Mucosa of gallbladder (tissue), 1 donor: Measurements from ENCODE around the gene TAOK1. TPM values are rescaled to one million over a fixed set of nuclear protein-coding genes. Genes with fewer than 3 reads are reported as not detected.
"Not testable (repeated sequence)": the region's sequence is repeated elsewhere in the genome, so short reads cannot be mapped to it uniquely, and the experiment has no call there.

Experiments used
- DNase-seq: peaks from one replicate; pipeline ENCODE4 v3.0.0-alpha.2; 2020; ENCODE audit warnings: low spot score
- total RNA-seq: library from RNA; stranded (reverse); gene quantifications from one replicate; pipeline ENCODE4 v1.2.1, GENCODE V29; 2021
- donor health status: DM: no; HTN: no; CAD: no.

Gene TAOK1
- total RNA-seq, 1 donor from 2014 or later: 62.5 TPM

DNA sequence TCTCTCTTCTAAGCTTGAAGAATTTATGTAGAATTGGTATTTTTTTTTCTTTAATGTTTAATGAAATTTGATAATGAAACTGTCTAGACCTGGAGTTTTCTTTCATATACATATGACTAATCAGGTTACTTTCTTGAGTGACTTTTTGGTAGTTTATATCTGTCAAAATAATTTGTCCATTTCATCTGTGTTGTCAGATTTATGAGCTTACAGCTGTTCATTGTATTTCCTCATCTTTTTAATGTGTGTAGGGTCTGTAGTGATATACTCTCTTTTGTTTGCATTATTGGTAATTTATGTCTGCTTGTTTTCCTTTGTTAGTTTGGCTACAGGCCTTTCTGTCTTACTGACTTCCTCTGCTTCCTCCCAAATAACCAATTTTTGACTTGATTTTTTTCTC lies 55.7 kb downstream of the TAOK1 start:
- DNase-seq: no peak

DNA sequence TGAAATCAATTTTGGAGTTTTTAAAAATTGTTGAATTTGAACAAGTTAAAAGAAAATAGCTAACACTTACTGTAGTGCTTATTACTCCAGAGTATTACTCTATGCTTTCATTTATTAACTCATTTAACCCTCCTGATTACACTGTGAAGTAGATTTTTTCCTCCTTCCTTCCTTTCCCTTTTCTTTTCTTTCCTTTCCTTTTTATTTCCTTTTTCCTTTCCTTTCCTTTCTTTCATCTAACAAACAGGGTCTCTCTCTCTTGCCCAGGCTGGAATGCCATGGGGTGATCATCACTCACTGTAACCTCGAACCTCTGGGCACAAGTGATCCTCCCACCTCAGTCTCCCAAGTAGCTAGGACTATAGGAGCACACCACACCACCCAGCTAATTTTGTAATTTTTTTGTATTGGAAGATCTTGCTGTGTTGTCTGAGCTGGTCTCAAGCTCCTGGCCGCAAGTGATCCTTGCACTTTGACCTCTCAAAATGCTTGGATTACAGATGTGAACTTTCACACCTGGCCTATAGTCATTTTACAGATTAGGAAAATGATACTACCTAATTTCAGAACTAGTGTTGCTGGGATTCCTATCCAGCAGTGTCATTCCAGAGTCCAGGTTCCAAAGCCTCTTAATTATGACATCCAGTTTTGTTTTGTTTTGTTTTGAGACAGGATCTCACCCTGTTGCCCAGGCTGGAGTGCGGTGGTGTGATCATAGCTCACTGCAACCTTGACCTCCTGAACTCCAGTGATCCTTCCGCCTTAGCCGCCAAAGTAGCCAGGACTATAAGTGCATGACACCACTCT lies 59.9 kb downstream of the TAOK1 start:
- no peak for DNase-seq

DNA sequence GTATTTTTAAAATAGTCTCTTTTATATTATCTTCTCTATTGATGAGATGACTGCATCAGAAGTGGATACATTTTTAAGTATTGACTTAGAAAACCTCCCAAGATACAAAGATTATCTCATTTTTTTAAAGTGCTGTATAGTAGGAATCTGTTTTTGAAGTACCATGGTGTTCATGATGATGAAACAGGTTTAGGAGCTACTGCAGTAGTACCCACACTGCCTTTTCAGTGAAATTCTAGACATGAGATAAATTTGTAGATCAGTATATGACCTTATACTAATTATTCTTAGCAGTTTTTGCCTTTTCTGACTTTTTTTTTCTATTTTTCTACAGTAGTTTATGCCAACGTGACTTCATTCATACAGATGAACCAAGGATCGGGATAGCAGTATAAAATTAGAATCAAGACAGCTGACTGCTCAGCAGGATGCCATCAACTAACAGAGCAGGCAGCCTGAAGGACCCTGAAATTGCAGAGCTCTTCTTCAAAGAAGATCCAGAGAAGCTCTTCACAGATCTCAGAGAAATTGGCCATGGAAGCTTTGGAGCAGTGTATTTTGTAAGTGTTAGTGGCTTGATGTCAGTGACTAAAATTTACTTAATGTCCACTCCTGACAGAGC lies 61.1 kb downstream of the TAOK1 start:
- no peak for DNase-seq

DNA sequence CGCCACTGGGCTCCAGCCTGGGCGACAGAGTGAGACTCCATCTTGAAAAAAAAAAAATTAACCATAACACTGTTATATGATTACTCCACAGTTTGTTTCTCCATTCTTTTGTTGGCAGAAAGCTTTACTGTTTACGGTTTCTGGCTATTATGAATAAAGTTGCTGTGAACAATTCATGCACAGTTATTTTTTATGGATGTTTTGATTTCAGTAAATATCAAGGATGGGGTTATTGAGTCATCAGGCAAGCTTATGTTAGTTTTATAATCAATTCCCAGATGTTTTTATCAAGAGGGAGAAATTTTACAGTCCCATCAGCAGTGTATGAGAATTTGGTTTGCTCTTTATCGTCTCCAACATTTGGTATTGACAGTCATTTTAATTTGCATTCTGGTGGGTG lies 67.9 kb downstream of the TAOK1 start:
- DNase-seq: no peak

GRCh38 chr17:29461483-29462206 lies 71.5 kb downstream of the TAOK1 start:
- DNase-seq: no peak

DNA sequence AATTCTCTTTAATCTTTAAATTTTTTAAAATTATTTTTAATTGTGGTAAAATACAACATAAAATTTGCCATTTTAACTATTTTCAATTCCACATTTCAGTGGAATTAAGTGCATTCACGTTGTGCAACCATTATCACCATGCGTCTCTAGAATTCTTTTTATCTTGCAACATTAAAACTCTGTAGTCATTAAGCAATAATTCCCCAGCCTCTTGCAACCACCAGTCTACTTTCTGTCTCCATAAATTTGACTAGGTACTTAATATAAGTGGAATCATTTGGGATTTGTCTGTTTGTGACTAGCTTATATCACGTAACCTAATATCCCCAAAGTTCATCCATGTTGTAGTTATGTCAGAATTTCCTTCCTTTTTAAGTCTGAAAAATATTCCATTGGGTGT lies 79.1 kb downstream of the TAOK1 start:
- DNase-seq: no peak

DNA sequence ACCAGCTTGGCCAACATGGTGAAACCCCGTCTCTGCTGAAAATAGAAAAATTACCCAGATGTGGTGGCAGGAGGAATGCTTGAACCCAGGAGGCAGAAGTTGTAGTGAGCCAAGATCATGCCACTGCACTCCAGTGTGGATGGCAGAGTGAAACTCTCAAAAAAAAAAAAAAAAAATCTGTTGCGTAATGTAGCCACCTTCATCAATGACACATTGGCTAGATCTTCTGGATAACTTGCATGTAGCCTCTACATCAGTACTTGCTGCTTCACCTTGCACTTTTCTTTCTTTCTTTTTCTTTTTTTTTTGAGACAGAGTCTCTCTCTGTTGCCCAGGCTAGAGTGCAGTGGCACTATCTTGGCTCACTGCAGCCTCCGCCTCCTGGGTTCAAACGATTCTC lies 83.3 kb downstream of the TAOK1 start:
- DNase-seq: not testable (repeated sequence)

- no peak for DNase-seq
Measured at GRCh38 chr17:29474297-29474696, 84.1 kb downstream of the TAOK1 start.

DNA sequence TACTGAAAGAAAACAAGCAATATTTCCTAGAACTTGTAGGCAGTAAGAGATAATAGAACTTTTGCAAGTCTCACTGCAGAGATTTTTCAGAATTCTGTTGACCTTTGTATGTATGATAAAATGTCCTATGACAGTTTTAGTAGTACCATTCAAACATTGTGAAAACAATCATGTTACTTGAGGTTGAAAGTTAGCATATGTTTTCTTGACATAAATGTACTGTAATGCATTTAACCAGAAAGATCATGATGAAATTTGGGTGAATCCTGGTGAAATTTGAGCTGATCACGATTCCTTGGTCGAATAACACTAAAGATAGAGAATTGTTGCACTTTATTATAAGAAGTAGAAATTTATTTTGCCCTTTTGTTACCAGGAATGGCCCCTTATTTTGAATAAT lies 85.7 kb downstream of the TAOK1 start:
- no peak for DNase-seq

GRCh38 chr17:29480249-29480928 lies 90.2 kb downstream of the TAOK1 start:
- DNase-seq: not testable (repeated sequence)

- no peak for DNase-seq
Measured at GRCh38 chr17:29483503-29483902, 93.3 kb downstream of the TAOK1 start.

GRCh38 chr17:29495011-29495410 lies 104.8 kb downstream of the TAOK1 start:
- DNase-seq: no peak

DNA sequence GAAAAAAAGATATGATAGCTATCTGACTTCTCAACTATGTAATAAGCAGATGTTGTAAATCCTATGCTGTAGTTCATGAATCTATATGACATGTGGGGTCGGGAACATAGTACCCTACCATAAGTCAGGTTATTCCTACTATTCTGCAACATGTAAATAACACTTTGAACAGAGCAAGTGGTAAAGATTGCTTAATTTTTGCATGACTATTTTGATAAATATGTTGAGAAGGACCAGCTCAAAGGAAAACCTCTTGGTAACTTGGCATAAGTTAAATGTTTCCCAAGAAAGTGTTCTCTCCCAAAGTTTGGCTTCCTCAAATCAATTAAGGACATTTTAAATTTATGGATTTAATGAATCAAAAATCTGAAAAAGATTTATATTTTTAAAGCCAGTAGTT lies 114.5 kb downstream of the TAOK1 start:
- no peak for DNase-seq

DNA sequence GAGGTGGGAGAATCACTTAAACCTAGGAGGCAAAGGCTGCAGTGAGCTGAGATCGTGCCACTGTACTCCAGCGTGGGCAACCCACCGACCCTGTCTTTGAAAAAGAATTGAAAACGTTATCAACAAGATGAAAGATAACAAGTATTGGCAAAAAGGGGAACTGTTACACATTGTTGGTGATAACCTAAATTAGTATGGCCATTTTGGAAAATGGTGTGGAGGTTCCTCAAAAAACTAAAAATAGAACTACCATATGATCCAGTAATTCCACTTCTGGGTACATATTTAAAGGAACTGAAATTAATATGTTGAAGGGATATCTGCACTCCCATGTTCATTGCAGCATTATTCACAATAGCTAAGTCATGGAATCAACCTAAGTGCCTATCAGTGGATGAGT lies 115.7 kb downstream of the TAOK1 start:
- no peak for DNase-seq

DNA sequence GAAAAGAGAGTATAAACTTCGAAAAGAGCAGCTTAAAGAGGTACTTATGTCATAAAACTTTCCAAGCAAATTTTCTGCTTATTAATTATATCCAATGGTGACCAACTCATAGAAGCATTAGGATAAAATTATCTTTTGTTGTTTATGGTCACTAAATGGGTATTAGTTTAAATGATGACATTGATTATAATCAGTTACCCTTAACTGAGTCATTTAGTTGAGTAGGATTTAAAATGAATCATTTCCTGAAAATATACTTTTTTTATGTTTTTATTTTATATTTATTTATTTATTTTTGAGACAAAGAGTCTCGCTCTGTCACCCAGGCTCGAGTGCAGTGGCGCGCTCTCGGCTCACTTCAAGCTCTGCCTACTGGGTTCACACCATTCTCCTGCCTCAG lies 120.8 kb downstream of the TAOK1 start:
- DNase-seq: no peak

DNA sequence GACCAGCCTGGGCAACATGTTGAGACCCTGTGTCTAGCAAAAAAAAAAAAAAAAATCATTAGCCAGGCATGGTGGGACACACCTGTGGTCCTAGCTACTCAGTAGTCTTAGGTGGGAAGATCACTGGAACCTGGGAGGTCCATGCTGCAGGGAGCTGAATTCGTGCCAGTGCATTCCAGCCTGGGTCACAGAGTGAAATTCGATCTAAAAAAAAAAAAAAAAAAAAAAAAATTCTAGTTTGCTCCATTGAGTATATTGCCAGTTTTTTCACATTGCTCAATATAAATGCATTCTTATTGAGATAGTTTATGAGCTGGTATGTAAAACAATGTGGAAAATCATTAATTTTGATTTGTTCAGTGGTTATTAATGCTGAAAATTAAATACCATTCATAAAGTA lies 124.6 kb downstream of the TAOK1 start:
- DNase-seq: no peak

DNA sequence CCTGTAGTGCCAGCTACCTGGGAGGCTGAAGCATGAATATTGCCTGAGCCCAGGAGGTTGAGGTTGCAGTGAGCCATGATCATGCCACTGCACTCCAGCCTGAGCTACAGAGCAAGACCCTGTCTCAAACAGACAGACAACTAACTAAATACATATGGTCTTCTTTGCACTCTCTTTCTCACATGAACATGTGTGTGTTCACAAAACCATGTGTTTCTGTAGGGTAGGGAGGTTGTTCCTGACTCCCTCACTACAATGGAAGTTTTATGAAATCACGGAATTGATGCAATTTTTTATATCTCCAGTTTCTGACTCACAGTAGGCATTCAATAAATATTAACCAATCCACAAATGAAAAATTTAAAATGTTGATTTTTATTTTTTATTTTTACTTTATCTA lies 128.2 kb downstream of the TAOK1 start:
- DNase-seq: no peak

DNA sequence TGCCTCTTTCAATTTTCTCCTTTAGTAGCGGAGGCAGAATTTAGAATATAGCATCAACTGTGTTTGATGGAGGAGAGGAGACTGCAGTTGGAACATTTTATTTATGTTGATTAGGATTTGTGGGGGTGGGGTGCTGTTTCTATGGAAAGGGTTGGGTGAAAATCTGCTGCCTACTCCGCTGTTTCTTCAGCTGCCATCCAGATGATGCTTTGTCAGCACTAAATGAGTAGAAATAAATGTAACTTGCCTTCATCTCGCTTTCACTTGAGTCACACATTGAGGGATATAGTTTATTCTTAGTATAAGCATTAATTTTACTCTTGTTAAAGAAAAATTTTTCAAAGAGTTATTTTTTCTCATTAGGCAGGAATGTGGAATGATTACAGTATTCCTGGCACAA lies 134.5 kb downstream of the TAOK1 start:
- DNase-seq: no peak

DNA sequence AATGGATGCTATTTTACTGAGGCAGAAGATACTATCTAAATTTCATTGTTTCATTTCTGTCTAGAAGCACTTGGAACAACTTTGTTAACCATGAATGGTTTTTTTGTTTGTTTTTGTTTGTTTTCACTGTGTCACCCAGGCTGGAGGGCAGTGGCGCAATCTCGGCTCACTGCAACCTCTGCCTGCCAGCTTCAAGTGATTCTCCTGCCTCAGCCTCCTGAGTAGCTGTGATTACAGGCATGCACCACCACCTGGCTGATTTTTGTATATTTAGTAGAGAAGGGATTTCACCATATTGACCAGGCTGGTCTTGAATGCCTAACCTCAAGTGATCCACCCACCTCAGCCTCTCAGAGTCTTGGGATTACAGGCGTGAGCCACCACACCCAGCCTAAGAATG lies 136.2 kb downstream of the TAOK1 start:
- DNase-seq: no peak

DNA sequence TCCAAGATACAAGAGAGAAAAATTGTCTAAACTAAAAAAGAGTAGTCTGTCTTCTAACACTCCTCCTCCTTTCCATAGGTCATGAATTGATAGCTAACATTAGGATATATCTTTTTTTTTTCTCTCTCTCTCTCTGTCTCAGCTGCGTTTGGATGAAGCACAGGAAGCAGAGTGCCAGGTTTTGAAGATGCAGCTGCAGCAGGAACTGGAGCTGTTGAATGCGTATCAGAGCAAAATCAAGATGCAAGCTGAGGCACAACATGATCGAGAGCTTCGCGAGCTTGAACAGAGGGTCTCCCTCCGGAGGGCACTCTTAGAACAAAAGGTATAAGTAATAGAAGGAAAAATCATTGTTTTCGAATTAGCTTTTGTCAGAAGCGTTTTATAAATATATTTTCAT lies 143.8 kb downstream of the TAOK1 start:
- no peak for DNase-seq

GRCh38 chr17:29544066-29544465 lies 153.9 kb downstream of the TAOK1 start:
- DNase-seq: no peak

DNA sequence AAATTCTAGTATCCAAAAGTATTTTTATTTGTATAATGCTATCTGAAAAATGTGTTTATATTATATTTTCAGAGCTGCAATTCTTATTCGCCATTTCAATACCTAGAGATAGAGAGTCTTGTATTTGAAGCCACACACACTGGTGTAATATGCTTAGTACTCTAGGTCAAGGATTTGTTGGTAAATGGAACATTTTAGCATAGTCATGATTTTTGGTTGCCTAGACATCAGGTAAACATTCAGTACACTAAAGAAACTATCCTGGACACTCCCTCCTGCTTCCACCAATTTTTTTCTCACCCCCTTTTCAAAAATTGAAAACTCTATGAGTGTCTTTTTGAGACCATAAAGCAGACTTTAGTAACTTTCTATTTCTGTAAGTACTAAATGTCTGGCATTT lies 155.9 kb downstream of the TAOK1 start:
- no peak for DNase-seq
